HAP-1 (cell line): ENCODE data around the gene PCDHGA4.

Experiments used
- DNase-seq, 2 experiments: peaks; one replicate each; pipeline ENCODE4 v3.0.0-alpha.2; 2016 to 2020; ENCODE audit warnings: low spot score in 2 of 2
- H3K27me3 ChIP-seq: fragments of 250-450 bp; sonication (Bioruptor Pico); 2 replicates; pipeline ENCODE4 v1.5.1; 2020; ENCODE audit warnings: low read depth, mild to moderate bottlenecking, moderate library complexity
- H3K36me3 ChIP-seq: fragments of 250-450 bp; sonication (Bioruptor Pico); replicated peaks from 2 replicates; pipeline ENCODE4 v1.5.1; 2020; ENCODE audit warnings: mild to moderate bottlenecking
- H3K4me1 ChIP-seq: fragments of 250-450 bp; sonication (Bioruptor Pico); 2 replicates; pipeline ENCODE4 v1.5.1; 2020; ENCODE audit warnings: mild to moderate bottlenecking
- H3K4me3 ChIP-seq: fragments of 250-450 bp; sonication (Bioruptor Pico); 2 replicates; pipeline ENCODE4 v1.5.1; 2020; ENCODE audit warnings: mild to moderate bottlenecking, moderate library complexity
- H3K9me3 ChIP-seq: fragments of 250-450 bp; sonication (Bioruptor Pico); 2 replicates; pipeline ENCODE4 v1.5.1; 2020; ENCODE audit warnings: mild to moderate bottlenecking, moderate library complexity
- in situ Hi-C: fragments of 300-500 bp; cut with MboI; formaldehyde crosslinking; loops from 3 replicates; pipeline ENCODE4 v1.14.3; 2020; ENCODE audit warnings: low sequenced_read_pairs, inconsistent platforms, mixed read lengths

Gene PCDHGA4

DNA sequence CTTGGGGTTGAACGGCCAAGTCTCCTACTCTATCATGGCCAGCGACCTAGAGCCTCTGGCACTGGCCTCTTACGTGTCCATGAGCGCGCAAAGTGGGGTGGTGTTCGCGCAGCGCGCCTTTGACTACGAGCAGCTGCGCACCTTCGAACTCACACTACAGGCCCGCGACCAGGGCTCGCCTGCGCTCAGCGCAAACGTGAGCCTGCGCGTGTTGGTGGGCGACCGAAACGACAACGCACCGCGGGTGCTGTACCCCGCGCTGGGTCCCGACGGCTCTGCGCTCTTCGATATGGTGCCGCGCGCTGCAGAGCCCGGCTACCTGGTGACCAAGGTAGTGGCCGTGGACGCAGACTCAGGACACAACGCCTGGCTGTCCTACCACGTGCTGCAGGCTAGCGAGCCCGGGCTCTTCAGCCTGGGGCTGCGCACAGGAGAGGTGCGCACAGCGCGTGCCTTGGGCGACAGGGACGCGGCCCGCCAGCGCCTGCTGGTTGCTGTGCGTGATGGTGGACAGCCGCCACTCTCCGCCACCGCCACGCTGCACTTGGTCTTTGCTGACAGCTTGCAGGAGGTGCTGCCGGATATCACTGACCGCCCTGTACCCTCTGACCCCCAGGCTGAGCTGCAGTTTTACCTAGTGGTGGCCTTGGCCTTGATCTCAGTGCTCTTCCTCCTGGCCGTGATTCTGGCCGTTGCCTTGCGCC lies 44.9 kb downstream of the PCDHGA4 start:
- no peak for DNase-seq
- in situ Hi-C loops = no loop called here
- H3K9me3 ChIP-seq = no peaks in the 10 kb centered on the region
- H3K4me3 ChIP-seq = no peak overlapping the region
- H3K36me3 ChIP-seq = no peaks in the 10 kb centered on the region
- H3K27me3 ChIP-seq = no peaks in the 10 kb centered on the region
- no peaks in the 10 kb centered on the region for H3K4me1 ChIP-seq

DNA sequence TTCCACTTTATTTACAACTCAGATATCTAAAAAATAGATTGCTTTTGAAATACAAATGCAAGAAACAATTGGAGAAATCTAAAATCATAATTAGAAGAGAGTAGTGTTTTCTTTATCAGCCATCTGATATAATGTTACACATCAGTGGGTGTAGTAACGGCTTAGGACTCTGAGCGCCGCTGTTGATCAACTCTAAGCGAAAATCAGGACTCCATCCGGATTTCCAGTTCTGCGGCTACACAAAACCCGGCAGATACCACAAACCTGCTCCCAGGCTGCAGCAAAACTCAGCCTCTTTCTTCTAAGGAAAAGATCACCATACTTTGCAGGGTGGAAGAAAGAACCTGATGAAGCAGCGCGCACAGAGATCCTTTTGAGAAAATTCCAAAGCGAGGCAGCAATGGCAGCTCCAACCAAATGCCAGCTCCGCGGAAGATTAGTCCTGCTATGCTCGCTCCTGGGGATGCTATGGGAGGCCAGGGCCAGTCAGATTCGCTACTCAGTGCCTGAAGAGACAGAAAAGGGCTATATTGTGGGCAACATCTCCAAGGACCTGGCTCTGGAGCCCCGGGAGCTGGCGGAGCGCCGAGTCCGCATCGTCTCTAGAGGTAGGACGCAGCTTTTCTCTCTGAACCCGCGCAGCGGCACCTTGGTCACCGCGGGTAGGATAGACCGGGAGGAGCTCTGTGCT lies 47.9 kb downstream of the PCDHGA4 start, which contains the start of gene PCDHGA9:
TSS of gene PCDHGA9 (plus strand) at position 226 of the 691 bp plus-strand sequence. CDS start at position 401, 175 bp downstream.
- H3K27me3 ChIP-seq = no peaks in the 10 kb centered on the region
- H3K9me3 ChIP-seq = no peaks in the 10 kb centered on the region
- in situ Hi-C loops = no loop called here
- no peaks in the 10 kb centered on the region for H3K36me3 ChIP-seq
- peak in 1 of 2 experiments; percentile 27 for DNase-seq
- H3K4me3 ChIP-seq = no peak within 1 kb of the TSS
- no peaks in the 10 kb centered on the region for H3K4me1 ChIP-seq

- no peaks in the 10 kb centered on the region for H3K27me3 ChIP-seq
These were observed 48.6 kb downstream of the PCDHGA4 start for GRCh38 chr5:141403387-141403786.

More at GRCh38 chr5:141403387-141403786, 48.6 kb downstream of the PCDHGA4 start:
- no peak for DNase-seq
- in situ Hi-C loops = no loop called here
- Histone ChIP-seq H3K9me3 (no peaks in the 10 kb centered on the region), H3K4me1 (no peaks in the 10 kb centered on the region), H3K4me3 (no peak overlapping the region), H3K36me3 (no peaks in the 10 kb centered on the region)
